Skin epidermis (tissue), 12 donors: ENCODE data around the gene EBF4.
"Not testable (repeated sequence)": the region's sequence is repeated elsewhere in the genome, so short reads cannot be mapped to it uniquely, and the experiment has no call there.

Experiments used
- H3K27ac ChIP-seq, 21 experiments: fragments of 200-600 bp; sonication (generic) in 11 of 21; one replicate each; pipeline ENCODE4 v1.5.0; 2020; ENCODE audit warnings: mild to moderate bottlenecking in 3 of 21, inconsistent platforms in 2 of 21, moderate library complexity in 2 of 21
- H3K4me3 ChIP-seq, 7 experiments: fragments of 200-600 bp; sonication (generic) in 2 of 7; one replicate each; pipeline ENCODE4 v1.5.0; 2020; ENCODE audit warnings: inconsistent platforms in 2 of 7, mild to moderate bottlenecking in 2 of 7, moderate library complexity in 1 of 7

EBF4 gene

GRCh38 chr20:2671977-2672376 lies 20.6 kb upstream of the EBF4 start:
- Histone ChIP-seq H3K27ac (no peak overlapping the region), H3K4me3 (no peak overlapping the region)

- Histone ChIP-seq H3K27ac (no peak overlapping the region), H3K4me3 (no peak overlapping the region)
Measured at GRCh38 chr20:2672446-2672845, 20.1 kb upstream of the EBF4 start.

- H3K27ac ChIP-seq = no peak overlapping the region
- H3K4me3 ChIP-seq = no peak overlapping the region
Measured at GRCh38 chr20:2673453-2673852, 19.1 kb upstream of the EBF4 start.

- Histone ChIP-seq H3K4me3 (no peak overlapping the region), H3K27ac (no peak overlapping the region)
Measured at GRCh38 chr20:2680046-2680445, 12.5 kb upstream of the EBF4 start.

- H3K27ac ChIP-seq, H3K4me3 ChIP-seq: not testable (repeated sequence)
Measured at GRCh38 chr20:2682040-2682439, 10.5 kb upstream of the EBF4 start.

GRCh38 chr20:2684817-2685216 lies 7.8 kb upstream of the EBF4 start:
- H3K27ac ChIP-seq, H3K4me3 ChIP-seq: not testable (repeated sequence)

DNA sequence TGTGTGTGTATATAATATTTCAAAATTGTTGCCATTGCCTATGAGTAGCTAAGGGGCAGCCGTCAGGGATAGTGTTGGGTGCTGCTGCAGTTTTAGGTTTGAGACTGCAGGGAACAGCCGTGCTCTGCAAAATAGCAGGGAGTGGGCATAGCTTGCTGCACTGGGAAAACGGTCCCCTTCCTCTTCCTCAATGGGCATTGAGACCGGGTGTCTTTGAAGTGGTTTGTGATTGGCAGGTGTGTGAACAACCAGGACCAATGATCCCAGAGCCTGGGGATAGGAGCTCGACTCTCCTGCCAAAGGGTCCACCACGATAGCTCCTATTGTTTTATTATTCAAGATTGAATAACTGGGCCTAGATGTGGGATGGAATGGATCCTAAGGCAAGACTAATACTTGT lies 5.1 kb upstream of the EBF4 start:
- H3K4me3 ChIP-seq = no peak overlapping the region

DNA sequence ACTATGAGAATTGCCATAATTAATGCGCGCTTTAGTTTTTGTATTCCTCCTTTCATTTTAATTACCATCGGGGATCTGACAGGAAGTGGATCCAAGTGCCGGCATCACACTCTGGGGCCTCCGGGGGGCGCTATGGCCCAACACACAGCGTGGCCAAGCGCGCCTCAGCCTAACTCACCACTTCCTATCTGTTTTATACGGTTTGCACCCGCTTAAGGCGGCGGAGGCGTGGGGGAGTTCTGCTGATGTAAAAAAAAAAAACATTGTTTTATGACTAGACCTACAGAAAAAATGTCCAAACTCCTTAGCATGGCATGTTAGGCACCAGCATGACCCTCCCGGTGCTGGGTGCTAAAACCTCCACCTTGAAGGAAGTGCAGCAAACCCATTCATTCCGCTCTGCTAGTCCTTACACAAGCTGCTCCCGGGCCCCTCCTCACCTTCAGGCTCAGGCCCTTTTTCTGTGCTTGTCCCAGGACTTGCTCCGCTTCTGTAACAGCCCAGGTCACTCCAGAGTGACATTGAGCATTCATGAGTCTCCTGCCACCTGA lies 4.5 kb upstream of the EBF4 start:
- H3K4me3 ChIP-seq = no peak overlapping the region
- H3K27ac ChIP-seq = no peak overlapping the region

More for the DNA sequence above, 5.1 kb upstream of the EBF4 start:
- no peak overlapping the region for H3K27ac ChIP-seq

DNA sequence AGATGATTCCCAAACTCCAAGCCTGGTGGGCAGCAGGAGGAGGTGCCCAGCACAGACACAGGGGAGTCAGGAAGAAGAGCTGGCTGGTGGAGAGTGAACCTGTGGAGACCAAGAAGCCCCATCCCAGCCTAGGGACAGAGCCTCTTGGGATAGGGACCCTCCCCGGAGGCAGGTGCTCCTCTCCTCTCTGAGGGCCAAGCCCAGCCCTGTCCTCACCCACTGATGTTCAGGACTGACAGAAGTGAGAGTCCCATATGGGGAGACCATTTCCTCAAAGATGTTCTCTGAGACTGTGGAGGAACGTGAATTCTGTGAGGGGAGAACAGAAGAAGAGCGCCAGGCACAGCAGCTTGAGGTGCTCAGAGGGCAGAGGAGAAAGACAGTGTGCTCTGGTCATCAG lies 2.4 kb upstream of the EBF4 start:
- no peak overlapping the region for H3K4me3 ChIP-seq
- H3K27ac ChIP-seq = no peak overlapping the region

DNA sequence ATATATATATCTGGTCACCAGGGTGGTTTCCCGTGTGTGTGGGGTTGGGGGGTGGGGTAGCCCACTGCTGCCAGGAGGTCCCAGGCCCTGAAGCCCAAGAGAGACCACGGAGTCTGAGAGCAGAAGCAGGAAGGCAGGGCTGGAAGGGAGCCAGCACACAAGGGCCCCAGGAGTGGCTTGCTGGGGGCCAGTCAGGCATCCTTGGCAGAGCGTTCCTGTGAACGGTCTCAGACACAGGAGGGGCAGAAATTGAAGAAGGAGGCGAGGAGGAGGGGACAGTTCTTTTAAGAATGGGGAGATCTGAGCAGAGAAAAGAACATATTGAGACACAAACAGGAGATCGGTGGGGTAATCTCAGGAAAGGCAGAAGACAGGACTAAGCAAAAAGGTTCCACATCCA lies 1.9 kb upstream of the EBF4 start:
- Histone ChIP-seq H3K4me3 (no peak overlapping the region), H3K27ac (no peak overlapping the region)

GRCh38 chr20:2691127-2691526 lies 1.5 kb upstream of the EBF4 start:
- H3K4me3 ChIP-seq = no peak overlapping the region
- H3K27ac ChIP-seq = no peak overlapping the region

DNA sequence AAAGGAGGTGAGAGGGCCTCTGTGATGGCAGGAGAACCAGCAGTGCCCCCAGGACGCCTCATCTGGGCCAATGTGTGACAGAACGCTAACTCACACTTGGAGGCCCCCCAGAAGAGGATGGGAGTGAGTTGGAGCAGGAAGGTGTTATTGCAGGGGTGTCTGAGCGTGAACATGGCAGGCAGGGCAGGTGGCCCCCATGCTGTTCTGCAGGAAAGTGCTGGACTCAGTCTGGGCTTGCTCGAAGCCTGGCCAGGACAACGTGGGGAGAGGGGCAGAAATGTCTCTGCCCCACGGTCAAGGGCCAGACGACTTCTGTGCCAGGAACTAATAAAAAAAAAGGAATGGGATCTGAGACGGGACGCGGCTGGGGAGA lies 931 bp upstream of the EBF4 start:
- no peak overlapping the region for H3K4me3 ChIP-seq
- peak overlapping the region in 4 of 21 experiments; percentile 71 to 83 (median 76) for H3K27ac ChIP-seq

GRCh38 chr20:2692886-2693285 lies 306 bp downstream of the EBF4 start:
- H3K27ac ChIP-seq = no peak overlapping the region
- peak overlapping the region in 5 of 7 experiments; percentile 21 to 49 (median 41) for H3K4me3 ChIP-seq

- no peak overlapping the region for H3K27ac ChIP-seq
- peak overlapping the region; percentile 1 to 49 (median 23) for H3K4me3 ChIP-seq
Measured at GRCh38 chr20:2693286-2694007, 867 bp downstream of the EBF4 start.

DNA sequence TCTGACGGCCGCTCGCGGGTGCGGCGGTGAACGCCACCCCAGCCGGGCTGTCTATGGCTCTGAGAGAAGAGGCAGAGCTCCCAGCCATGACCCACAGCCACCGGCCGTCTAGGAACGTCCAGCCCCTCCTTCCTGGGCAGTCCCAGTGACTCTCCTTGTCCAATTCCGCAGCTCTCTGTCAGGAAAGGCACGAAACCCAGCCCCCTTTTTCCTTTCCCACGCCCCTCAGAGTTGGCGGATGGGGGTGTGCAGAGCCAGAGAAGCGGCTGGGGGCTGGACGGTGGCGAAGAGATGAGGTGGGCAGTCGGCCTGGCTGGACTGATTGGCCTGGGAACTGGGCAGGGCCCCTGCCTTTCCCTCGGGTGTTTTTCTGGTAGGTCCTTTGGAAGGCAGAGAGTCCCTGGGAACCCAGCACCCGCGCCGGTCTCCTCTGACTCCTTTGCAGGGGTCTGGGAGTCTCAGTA lies 1.5 kb downstream of the EBF4 start:
- Histone ChIP-seq H3K4me3 (peak overlapping the region in 3 of 7 experiments; percentile 28 to 49 (median 45)), H3K27ac (no peak overlapping the region)

DNA sequence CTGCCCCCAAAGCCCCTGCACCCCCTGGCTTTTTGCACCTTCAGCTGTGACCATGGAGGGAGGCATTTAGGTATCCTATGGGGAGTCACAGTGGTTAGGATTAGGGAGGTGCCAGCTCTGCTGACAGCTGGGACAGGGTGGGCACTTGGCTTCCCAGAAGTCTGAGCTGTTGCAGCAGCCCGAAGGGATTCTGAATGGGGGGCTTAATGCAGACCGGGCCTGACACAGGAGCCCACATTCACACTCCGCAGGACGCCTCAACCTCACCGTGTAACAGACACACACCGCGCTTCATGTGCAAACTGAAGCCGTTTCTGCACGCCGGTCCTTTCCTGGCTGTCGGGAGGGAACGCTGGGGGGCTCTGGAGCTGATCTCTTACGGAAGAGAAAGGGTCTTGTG lies 1.9 kb downstream of the EBF4 start:
- H3K4me3 ChIP-seq = no peak overlapping the region
- no peak overlapping the region for H3K27ac ChIP-seq

GRCh38 chr20:2695206-2695983 lies 2.8 kb downstream of the EBF4 start:
- Histone ChIP-seq H3K27ac (no peak overlapping the region), H3K4me3 (no peak overlapping the region)

DNA sequence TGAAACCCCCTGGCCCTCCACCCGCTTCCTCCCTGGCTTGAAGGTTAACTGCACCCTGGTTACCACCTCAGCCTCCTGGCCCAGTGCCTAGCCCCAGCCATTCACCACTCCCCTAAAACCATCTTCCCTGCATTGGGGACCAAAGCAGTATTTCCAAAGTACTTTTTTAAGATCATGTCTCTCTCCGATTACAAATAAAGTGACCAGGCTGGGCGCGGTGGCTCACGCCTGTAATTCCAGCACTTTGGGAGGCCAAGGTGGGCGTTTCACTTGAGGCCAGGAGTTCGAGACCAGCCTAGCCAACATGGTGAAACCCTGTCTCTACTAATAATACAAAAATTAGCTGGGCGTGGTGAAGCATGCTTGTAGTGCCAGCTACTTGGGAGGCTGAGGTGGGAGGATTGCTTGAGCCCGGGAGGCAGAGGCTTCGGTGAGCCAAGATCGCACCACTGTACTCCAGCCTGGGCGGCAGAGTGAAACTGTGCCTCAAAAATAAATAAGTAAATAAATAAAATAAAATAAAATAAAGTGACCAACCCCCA lies 3.5 kb downstream of the EBF4 start:
- H3K27ac ChIP-seq, H3K4me3 ChIP-seq: not testable (repeated sequence)

- Histone ChIP-seq H3K27ac (no peak overlapping the region), H3K4me3 (no peak overlapping the region)
Measured at GRCh38 chr20:2696646-2697045, 4.1 kb downstream of the EBF4 start.

DNA sequence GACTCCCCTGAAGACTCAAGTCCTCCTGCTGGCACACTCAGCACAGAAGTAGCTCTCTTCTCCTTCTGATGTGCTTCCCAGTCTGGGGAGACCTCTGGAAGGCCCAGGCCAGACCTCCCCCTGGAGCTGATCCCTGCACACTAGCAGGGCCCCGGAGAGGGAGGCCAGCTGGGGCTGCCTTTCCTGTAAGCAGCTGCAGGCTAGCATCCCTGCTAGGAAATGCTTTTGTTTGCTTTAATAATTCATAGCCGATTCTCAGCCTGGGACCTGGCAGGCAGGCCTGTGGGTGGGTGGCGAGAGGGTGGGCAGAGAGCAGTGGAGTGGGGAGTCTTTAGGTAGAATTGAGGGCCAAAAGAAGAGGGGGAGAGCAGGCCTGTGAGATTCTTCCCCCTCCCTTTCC lies 5.2 kb downstream of the EBF4 start:
- no peak overlapping the region for H3K4me3 ChIP-seq
- H3K27ac ChIP-seq = no peak overlapping the region
